Esophagus squamous epithelium (tissue), 5 donors: ENCODE data around the gene HTRA2. TPM values are rescaled to one million over a fixed set of nuclear protein-coding genes. Genes with fewer than 3 reads are reported as not detected.
"Not testable (repeated sequence)": the region's sequence is repeated elsewhere in the genome, so short reads cannot be mapped to it uniquely, and the experiment has no call there.

ENCODE experiments used
- DNase-seq: peaks from one replicate; lab custom pipeline; 2025; lab: John Stamatoyannopoulos, UW
- H3K27ac ChIP-seq, 4 donors: fragments of 200-600 bp; sonication (generic); one replicate each; pipeline ENCODE4 v1.5.1; 2016 to 2019; ENCODE audit warnings: mild to moderate bottlenecking in 1 of 4
- H3K27me3 ChIP-seq, 4 donors: fragments of 200-600 bp; sonication (generic); 1 replicate in 3 of 4; 2 replicates in 1 of 4; pipeline versions ENCODE4 v1.5.1 to v1.6.0; 2017 to 2021; ENCODE audit warnings: antibody characterized with exemption in 1 of 4
- H3K36me3 ChIP-seq, 3 donors: fragments of 200-600 bp; sonication (generic); one replicate each; pipeline ENCODE4 v1.5.1; 2016 to 2019
- H3K4me1 ChIP-seq, 3 donors: fragments of 200-600 bp; sonication (generic); one replicate each; pipeline ENCODE4 v1.5.1; 2017 to 2019
- H3K4me3 ChIP-seq, 4 donors: fragments of 200-600 bp; sonication (generic); 1 replicate in 3 of 4; 2 replicates in 1 of 4; pipeline ENCODE4 v1.5.1; 2016 to 2019; ENCODE audit warnings: mild to moderate bottlenecking in 2 of 4, moderate library complexity in 1 of 4
- H3K9me3 ChIP-seq, 3 donors: fragments of 200-600 bp; sonication (generic); one replicate each; pipeline ENCODE4 v1.5.1; 2016 to 2019
- POLR2A ChIP-seq, 4 donors: fragments of 450-650 bp; IDR thresholded peaks; one replicate each; pipeline ENCODE4 v1.6.1; 2017; ENCODE audit warnings: antibody characterized with exemption in 4 of 4, mild to moderate bottlenecking in 4 of 4, moderate library complexity in 3 of 4
- WGBS, 2 donors: methylation state at CpG; one replicate each; pipeline ENCODE4 v1.1.5; 2018; 5-methylcytosine and 5-hydroxymethylcytosine counted together
- intact Hi-C: fragments of 100-400 bp; cut with DNase I; formaldehyde crosslinking; loops from one replicate; pipeline ENCODE4 v1.15.0; 2022
- total RNA-seq, 4 donors: library from RNA; depleted of rRNA; stranded (reverse); fragments of >200 nt; gene quantifications; one replicate each; pipeline ENCODE4 v1.1.0, GENCODE V29; 2016
- TF ChIP-seq, protein P1 (sequence below), 6 experiments: fragments of 450-650 bp in 4 of 6; fragments of 200-600 bp in 2 of 6; sonication (generic) in 2 of 6; IDR thresholded peaks; one replicate each; pipeline ENCODE4 v1.5.1; 2016 to 2019; ENCODE audit warnings: antibody characterized with exemption in 6 of 6, mild to moderate bottlenecking in 4 of 6, moderate library complexity in 4 of 6
- donor health status: DM: yes; HTN: yes; CAD: no.

Gene HTRA2
- total RNA-seq, 4 donors from 2014 or later: 16.9 to 25.8 (median 22.0) TPM

DNA sequence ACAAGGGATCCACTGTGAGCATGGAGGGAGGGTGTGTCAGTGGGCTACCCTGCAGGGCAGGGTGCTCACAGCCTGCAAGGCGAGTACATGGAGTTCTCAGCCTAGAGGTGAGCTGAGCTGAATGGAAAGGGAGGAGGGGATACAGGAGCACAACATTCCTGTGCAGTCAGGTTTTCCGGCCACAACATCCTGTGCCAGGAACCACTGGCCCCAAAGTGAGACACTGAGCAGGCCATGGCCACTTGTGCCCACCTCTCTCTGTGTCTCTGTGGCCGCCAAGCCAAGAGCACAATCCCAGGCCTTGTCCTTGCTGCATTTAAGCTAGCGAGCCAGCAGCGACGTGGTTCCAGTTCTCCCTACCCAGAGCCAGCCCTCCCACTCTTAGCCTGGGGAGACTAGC lies 30.9 kb downstream of the HTRA2 start:
- Histone ChIP-seq H3K27me3 (peaks cover 0 to 46% (median 0%) of the 10 kb centered on the region in 4 donors), H3K4me3 (no peak overlapping the region), H3K36me3 (peaks cover 0 to 8% (median 0%) of the 10 kb centered on the region in 3 donors), H3K9me3 (no peaks in the 10 kb centered on the region), H3K4me1 (peaks cover 0 to 5% (median 3%) of the 10 kb centered on the region in 3 donors), H3K27ac (no peak overlapping the region)
- intact Hi-C loops: no loop called here
- TF ChIP-seq, protein P1, sequence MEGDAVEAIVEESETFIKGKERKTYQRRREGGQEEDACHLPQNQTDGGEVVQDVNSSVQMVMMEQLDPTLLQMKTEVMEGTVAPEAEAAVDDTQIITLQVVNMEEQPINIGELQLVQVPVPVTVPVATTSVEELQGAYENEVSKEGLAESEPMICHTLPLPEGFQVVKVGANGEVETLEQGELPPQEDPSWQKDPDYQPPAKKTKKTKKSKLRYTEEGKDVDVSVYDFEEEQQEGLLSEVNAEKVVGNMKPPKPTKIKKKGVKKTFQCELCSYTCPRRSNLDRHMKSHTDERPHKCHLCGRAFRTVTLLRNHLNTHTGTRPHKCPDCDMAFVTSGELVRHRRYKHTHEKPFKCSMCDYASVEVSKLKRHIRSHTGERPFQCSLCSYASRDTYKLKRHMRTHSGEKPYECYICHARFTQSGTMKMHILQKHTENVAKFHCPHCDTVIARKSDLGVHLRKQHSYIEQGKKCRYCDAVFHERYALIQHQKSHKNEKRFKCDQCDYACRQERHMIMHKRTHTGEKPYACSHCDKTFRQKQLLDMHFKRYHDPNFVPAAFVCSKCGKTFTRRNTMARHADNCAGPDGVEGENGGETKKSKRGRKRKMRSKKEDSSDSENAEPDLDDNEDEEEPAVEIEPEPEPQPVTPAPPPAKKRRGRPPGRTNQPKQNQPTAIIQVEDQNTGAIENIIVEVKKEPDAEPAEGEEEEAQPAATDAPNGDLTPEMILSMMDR (IDR thresholded peaks at IDR 0.05): no peak
- TF ChIP-seq POLR2A (IDR thresholded peaks at IDR 0.05): no peak
- DNase-seq: no peak
- WGBS, 2 donors: 44 to 51% methylated on average over 2 to 3 of the region's 6 CpGs

- H3K4me1 ChIP-seq, intact Hi-C loops, H3K36me3 ChIP-seq, H3K9me3 ChIP-seq, H3K27ac ChIP-seq, H3K4me3 ChIP-seq, DNase-seq: not testable (repeated sequence)
- WGBS, 2 donors: 95 to 100% methylated on average over 1 of the region's 1 CpG
- H3K27me3 ChIP-seq: peaks cover 0 to 42% (median 0%) of the 10 kb centered on the region in 4 donors
Measured at GRCh38 chr2:74561022-74561421, 31.3 kb downstream of the HTRA2 start.

GRCh38 chr2:74562126-74562775 lies 32.5 kb downstream of the HTRA2 start:
- DNase-seq: no peak

DNA sequence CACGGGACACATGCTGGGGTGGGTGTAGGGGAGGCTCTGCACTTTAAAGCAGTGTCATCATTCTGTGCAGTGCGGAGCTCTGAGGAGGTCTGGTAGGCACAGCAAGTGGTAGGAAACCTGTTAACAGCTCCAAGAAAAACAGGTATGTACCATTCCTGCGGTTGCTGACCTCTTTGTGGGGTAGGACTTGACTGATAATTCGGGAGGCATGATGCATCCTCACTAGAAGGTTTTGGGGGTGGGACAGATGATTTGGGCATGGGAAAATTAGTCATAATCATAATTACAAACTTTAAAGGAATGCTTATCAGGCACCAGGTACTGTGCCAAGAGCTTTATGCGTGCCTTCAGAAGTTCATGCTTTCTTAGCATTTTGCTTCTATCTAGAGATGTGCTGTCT lies 34.5 kb downstream of the HTRA2 start:
- Histone ChIP-seq H3K4me1 (no peaks in the 10 kb centered on the region), H3K36me3 (no peaks in the 10 kb centered on the region), H3K27me3 (peaks cover 0 to 54% (median 0%) of the 10 kb centered on the region in 4 donors), H3K4me3 (no peak overlapping the region), H3K9me3 (no peaks in the 10 kb centered on the region), H3K27ac (no peak overlapping the region)
- no peak for DNase-seq
- no peak for TF ChIP-seq POLR2A (IDR thresholded peaks at IDR 0.05)
- TF ChIP-seq, protein P1 (IDR thresholded peaks at IDR 0.05): no peak
- intact Hi-C loops: no loop called here
- WGBS, 2 donors: 76% methylated on average over 5 of the region's 5 CpGs

More at GRCh38 chr2:74562126-74562775, 32.5 kb downstream of the HTRA2 start:
- 80 to 81% methylated on average over 6 to 7 of the region's 7 CpGs for WGBS, 2 donors
- Histone ChIP-seq H3K36me3 (no peaks in the 10 kb centered on the region), H3K27me3 (peaks cover 0 to 46% (median 0%) of the 10 kb centered on the region in 4 donors), H3K4me3 (no peak overlapping the region), H3K9me3 (no peaks in the 10 kb centered on the region), H3K27ac (no peak overlapping the region), H3K4me1 (no peaks in the 10 kb centered on the region)
- intact Hi-C loops: no loop called here
- no peak for TF ChIP-seq POLR2A (IDR thresholded peaks at IDR 0.05)
- TF ChIP-seq, protein P1 (IDR thresholded peaks at IDR 0.05): no peak

- Histone ChIP-seq H3K4me3 (no peak overlapping the region), H3K9me3 (no peaks in the 10 kb centered on the region), H3K4me1 (no peaks in the 10 kb centered on the region), H3K27ac (no peak overlapping the region), H3K27me3 (peaks cover 0 to 42% (median 0%) of the 10 kb centered on the region in 4 donors), H3K36me3 (no peaks in the 10 kb centered on the region)
- intact Hi-C loops: no loop called here
- no peak for DNase-seq
- WGBS, 2 donors: 71 to 73% methylated on average over 7 of the region's 7 CpGs
- TF ChIP-seq, protein P1 (IDR thresholded peaks at IDR 0.05): no peak
- no peak for TF ChIP-seq POLR2A (IDR thresholded peaks at IDR 0.05)
Measured at GRCh38 chr2:74566076-74566753, 36.5 kb downstream of the HTRA2 start.
